Frontal cortex (tissue), 4 donors: ENCODE data around the gene CENATAC. TPM values are rescaled to one million over a fixed set of nuclear protein-coding genes. Genes with fewer than 3 reads are reported as not detected.
"Not testable (repeated sequence)": the region's sequence is repeated elsewhere in the genome, so short reads cannot be mapped to it uniquely, and the experiment has no call there.

ENCODE experiments used
- DNase-seq, 2 donors: peaks; one replicate each; pipeline ENCODE4 v3.0.0; 2012; ENCODE audit warnings: low spot score in 2 of 2
- FAIRE-seq: peaks from 2 replicates; lab custom pipeline; 2012; peaks lifted over from hg19 to GRCh38; lab: Jason Lieb, UNC
- total RNA-seq: library from RNA; depleted of rRNA; stranded (reverse); fragments of >200 nt; gene quantifications from one replicate; pipeline ENCODE4 v1.2.3, GENCODE V29; 2014
- donor health status: control.
- donor health status: control.
- donor health status: control.

Gene CENATAC
- total RNA-seq, 1 donor from 2014 or later = 23.6 TPM

DNA sequence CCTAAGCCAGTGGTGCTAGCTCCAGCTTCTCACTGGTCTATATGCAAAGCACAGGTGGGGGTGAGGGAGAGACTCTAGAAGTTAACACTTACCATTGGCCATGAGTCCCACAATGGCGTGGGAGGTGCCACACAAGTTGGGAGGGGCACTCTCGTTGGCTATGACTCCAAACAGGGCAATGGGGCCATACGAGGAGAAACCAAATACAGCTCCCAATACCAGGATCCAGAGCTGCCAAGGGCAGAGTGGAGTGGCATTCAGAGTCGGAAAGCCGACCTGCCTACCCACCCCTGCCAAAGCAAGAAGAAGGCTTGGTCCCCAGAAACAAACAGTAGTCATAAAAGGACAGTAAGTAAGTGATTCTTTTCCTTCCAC is 27.1 kb downstream of the CENATAC start:
- FAIRE-seq (no peak), DNase-seq (no peak)

DNA sequence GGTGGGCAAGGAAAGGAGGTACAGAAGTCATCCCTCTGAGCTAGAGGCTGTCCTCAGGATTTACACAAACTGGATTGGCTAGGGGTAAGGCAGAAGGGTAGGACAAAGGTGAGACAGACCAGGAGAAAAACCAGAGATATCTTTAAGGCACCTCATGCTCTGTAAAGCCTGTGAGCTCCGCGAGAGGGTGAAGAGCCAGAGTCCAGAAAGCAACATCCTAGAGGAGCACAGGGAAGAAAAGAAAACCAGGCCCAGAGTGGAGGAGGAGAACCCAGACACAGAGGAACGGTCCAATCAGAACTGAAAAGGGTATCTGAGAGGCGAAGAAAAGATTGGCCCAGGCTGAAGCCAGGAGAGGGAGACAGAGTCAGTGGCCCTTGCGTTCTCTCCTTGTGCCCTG is 27.6 kb downstream of the CENATAC start:
- FAIRE-seq = no peak
- no peak for DNase-seq

DNA sequence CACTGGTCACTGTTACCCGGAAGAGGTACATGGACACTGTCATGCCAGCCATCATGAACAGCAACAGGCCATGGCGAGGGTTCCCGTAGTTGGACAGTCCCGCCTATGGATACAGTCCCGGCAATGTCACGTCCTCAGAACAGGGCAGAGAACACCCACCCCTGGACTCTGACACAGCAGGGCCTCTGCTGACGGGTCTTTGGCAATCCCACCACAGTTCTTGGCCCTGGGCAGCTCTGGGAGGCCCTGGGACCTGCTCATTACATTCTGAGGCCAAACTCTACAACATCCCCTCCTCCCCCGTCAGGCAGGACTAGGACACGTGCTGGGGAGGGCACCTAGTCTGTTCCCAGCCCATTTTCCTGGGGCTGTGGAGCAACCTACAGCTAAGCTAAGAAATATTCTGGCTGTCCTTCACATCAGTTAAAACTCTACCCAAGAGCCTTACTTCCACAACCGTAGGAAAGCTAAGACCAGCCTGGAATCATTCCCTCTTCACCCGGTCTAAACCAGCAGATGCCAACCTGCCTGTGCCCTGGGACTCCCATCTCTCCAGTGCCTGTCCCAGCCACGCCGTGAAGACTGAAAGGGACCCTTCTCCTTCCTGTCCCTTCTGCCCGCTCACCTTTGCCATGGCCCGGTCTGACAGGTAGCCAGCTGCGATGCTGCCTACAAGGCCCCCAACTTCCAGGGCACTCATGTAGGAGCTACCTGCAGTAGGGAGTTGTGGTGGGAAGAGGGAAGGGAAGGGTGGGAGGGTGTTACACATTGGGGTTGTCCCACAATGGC is 28.2 kb downstream of the CENATAC start:
- no peak for FAIRE-seq
- DNase-seq = no peak

DNA sequence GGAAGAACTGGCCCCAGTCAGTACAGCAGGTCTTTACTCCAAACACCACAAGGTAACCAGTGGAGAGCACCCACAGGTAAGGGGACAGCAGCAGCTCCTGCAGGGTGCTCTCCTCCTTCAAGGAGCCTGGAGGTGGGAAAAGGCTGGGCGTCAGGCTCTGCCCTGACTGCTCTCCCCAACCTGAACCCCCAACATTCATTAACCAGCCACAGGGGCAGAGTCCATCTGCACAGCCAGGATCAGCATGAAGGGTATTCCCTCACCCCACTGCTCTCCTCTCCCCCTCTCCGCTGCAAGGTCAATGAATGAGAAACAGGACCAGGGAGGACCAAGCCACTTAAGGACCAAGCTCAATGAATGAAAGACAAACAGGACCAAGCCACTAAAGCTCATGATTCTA is 29.0 kb downstream of the CENATAC start:
- no peak for DNase-seq
- no peak for FAIRE-seq

DNA sequence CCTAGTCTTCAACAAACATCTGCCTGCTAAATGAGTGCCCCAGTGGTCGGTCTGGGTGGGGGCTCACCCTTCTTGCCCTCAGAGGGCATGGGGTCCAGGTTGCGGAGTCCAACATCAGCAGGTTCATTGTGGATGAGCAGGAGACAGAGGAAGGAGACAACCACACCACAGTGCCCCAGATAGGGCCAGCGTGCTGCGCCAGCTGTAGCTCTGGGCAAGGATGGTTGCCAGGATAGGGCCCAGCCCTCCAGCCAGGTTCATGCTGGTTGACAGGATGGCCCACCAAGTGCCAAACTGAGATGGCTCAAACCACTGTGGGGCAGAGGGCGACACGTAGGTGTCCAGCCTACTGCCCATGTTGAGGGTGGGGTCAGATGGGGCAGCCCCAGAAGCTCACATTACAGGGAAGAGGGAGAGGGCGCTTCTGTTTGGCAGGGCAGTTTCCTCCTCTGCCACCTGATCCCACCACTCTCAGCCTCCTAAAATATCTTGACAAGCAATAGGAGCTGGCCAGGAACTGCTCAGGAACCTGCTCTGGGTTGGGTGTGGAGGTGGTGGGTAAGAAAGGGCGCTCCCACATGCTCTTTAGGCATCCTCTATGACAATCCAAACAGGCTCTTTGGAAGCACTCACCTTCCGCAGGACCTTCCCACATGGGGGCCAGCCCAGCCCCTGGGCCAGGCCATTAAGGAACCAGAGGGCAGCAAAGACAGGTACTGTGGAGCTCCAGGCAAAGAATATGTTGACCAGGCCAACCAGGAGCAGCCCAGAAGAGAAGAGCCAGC is 29.8 kb downstream of the CENATAC start:
- FAIRE-seq = no peak
- DNase-seq = no peak

DNA sequence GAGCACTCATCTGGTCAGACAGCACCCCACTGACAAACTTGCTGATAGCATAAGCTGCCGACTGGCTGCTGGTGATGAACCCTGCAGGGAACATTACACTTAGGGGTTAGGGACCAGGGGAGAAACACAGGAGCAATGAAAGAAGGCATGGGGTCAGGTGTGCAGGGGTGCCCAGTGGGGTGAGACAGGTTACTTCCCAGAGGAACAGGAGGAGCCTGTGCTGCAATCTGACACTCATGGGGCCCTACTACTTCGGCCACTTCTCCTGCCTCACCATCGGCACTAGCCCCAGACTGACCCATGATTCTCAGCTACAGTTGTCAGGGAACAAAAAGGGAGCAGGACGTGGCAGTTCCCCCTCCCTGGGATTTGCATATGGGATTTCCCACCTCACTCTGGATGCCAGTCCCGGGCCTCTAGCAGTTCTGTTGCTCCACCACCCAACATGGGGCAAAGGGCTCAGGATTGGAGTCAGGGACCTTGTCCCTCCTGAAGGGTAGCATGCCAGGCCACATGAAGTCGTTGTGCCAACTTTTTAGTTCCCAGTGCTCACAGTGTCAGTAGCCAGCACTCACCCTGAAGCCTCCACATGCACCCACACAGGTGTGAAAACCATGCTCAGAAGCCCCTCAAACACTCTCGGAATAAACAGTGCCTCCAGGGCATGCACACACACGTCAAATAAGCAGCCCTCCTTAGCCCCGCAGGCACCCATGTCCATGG is 30.6 kb downstream of the CENATAC start:
- no peak for DNase-seq
- FAIRE-seq = no peak

DNA sequence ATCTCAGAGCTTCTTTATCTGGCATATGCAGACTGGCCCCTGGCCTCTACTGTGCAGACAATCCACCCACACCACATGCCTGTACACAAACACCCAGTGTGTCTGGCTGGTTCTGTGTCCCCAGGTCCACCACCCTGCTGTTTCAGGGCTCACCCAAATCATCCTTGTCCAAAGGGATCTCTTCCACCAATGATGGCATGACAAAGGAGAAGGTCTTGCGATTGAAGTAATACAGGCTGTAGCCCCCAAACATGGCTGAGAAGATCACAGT is 31.1 kb downstream of the CENATAC start:
- FAIRE-seq (no peak), DNase-seq (no peak)

DNA sequence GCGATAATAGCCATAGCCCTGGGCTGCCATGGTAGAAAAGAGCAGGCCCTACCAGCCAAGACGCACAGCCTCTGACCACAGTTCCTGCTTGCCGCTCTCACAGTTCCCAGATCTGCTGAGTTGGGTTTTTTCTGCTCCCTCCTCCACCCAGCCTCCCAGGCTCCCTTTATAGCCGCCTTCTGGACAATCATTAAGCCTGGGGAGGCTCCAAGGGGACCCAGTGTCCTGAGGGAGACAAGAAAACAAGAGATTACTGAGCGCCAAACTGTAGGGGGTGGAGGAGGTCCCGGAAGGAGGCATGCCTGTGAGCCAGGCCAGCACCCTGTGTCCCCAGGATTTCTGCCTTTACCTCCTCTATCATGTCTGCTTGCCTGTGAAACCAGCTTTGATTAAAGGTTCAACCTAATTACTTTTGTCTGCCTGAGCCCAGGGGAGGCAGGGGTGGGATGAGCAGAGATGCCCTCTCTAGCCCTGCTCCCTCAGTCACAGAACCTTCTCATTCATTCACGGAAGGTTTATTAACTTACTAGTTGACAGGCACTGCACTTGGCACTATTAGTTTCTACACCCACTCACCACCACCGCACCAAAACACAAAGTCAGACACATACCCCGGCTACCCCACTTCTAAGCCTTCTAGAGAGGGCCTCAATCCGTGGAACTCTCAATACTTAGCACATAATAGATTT is 31.5 kb downstream of the CENATAC start:
- FAIRE-seq (no peak), DNase-seq (no peak)

DNA sequence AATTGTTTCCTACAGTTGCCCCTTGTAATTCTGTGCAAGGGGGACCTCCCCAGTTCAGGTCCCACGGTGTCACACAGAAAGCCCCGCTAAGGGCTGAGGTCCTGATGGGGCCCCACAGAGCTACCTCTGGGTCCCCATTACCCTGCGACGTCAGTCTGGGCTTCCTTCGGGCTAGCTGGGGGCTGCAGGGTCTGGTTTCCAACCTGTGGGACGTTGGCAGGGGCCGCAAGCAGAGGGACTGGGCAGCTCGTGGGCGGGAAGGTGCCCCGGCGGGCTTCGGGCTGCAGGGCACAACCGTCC is 32.0 kb downstream of the CENATAC start:
- no peak for FAIRE-seq

DNA sequence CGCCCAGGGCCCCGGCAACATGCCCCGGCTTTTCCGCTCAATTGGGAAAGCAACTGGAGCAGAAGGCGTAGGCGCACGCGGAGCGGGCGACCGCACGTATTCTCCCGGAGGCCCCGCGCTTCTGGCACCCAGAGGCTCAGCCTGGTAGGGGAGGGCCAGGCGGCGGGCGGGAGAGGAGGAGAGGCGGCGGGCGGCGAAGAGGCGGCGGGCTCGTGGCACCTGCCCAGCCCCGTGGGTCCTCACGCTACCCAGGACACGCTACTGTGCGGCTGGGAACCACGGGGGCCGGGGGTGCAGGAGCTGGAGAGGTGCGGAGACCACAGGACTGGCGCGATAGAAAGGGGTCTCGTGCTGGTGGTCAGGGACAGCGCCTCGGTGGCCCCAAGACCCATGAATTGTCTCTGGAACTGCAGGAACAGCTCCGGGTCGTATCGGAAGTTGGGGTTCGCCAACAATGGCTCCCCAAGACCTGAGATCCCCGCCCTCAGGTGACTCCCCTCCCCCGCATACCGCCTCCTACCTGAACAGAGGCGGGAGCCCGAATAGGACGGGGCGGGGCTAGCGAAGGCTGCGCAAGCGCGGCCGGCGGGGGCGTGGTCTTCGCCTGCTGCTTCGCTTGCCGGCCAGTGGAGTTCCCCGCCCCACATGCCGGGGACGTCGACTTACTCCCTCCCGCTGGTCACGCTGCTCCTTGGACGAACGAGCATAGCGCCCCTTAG is 32.5 kb downstream of the CENATAC start, which contains the start of gene SLC37A4:
Gene SLC37A4, minus strand, starts transcription at position 549 of the 719 bp plus-strand sequence.
- DNase-seq = peak; percentile 94 to 97
- no peak for FAIRE-seq

More for the DNA sequence above, 32.0 kb downstream of the CENATAC start:
- no peak for DNase-seq

DNA sequence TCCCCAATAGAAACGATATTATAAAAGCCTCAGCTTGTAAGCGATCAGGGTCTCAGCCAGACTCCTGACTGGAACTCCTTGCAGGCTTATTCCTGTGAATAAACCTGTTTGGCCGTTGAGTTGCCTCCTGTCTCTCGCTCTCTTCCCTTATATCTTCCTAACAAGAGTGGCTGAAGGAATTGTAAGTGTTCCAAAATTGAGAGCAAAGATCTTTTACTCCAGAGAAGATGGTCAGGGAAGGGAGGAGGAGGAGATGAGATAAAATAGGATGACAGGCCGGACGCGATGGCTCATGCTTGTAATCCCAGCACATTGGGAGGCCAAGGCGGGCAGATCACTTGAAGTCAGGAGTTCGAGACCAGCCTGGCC is 34.0 kb downstream of the CENATAC start:
- FAIRE-seq = no peak
- no peak for DNase-seq

DNA sequence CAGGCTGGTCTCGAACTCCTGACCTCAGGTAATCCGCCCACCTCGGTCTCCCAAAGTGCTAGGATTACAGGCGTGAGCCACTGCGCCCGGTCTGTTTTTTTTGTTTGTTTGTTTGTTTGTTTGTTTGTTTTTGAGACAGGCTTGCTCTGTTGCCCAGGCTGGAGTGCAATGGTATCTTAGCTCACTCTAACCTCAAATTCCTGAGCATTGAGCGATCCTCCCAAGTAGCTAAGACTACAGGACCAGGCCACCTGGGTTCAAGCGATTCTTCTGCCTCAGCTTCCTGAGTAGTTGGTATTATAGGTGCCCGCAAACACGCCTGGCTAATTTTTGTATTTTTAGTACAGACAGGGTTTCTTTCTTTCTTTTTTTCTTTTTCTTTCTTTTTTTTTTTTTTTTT is 35.5 kb downstream of the CENATAC start:
- not testable (repeated sequence) for FAIRE-seq, DNase-seq

DNA sequence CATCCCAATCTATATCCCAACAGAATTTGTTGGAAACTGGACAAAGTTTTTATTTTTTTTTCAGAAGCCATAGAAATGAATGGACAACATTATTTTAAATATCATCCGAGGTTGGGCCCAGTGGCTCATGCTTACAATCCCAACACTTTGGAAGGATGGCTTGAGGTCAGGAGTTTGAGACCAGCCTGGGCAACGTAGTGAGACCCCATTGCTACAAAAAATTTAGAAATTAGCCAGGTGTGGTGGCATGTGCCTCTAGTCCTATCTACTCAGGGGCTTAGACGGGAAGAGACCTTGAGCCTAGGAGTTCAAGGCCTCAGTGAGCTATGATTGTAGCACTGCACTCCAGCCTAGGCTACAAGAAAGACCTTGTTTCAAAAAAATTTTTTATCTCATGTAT is 36.9 kb downstream of the CENATAC start:
- no peak for FAIRE-seq

DNA sequence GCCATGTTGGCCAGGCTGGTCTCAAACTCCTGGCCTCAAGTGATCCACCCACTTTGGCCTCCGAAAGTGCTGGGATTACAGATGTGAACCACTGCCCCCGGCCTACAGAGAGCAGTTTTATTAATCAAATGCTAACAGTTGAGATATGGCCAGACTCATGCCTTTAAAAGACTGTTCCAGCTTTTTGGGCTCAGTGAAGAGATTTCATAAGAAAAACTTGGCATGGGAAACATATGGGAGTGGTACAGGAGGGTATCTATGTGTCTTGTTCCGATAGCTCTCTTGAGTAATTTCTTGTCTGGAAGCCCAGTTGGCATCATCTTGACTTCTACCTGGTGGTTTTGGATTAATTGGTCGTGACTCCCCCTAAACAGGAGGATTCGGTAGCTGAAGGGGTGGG is 40.9 kb downstream of the CENATAC start:
- FAIRE-seq = no peak
- DNase-seq = no peak

More for the DNA sequence above, 36.9 kb downstream of the CENATAC start:
- no peak for DNase-seq

DNA sequence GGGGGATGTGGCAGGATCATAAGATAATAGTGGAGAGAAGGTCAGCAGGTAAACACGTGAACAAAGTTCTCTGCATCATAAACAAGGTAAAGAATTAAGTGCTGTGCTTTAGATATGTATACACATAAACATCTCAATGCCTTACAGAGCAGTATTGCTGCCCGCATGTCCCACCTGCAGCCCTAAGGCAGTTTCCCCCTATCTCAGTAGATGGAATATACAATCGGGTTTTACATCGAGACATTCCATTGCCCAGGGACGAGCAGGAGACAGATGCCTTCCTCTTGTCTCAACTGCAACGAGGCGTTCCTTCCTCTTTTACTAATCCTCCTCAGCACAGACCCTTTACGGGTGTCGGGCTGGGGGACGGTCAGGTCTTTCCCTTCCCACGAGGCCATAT is 41.5 kb downstream of the CENATAC start:
- FAIRE-seq = not testable (repeated sequence)

DNA sequence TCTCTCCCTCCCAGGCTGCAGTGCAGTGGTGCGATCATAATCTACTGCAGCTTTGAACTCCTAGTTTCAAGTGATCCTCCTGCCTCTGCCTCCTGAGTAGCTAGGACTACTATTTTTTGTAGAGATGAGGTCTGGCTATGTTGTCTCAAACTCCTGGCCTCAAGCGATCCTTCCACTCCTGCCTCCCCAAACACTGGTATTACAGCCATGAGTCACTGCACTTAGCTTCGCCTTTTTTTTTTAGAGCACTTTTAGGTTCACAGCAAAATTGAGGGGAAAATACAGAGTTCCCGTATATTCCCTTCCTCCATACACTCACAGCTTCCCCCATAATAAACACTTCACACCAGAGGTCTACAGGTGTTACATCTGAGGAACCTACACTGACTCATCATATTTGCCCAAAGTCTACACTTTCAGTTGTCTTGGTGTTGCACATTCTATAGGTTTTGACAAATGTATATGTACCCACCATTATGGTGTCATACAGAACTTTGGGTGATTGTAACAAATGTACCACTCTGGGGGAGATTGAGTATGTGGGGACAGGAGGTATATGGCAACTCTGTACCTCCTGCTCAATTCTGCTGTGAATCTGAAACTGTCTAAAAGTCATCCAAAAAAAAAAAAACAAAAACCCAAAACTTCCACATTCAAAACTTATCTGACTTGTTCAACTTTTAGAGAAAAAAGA is 44.0 kb downstream of the CENATAC start:
- FAIRE-seq = no peak
- DNase-seq = no peak

More for the DNA sequence above, 41.5 kb downstream of the CENATAC start:
- not testable (repeated sequence) for DNase-seq

DNA sequence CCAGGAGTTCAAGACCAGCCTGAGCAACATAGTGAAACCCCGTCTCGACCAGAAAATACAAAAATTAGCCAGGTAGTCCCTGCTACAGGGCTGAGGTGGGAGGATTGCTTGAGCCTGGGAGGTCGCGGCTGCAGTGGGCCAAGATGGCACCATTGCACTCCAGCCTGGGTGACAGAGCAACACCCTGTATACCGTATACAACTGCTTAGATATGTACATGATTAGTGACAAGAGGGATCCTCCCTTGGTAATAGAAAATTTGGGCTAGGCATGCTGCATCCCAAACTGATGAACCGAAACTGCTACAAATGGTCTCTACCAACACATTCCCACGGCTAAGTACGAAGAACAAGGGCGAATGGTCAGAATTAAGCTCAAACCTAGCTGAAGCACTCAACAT is 45.0 kb downstream of the CENATAC start:
- no peak for DNase-seq

DNA sequence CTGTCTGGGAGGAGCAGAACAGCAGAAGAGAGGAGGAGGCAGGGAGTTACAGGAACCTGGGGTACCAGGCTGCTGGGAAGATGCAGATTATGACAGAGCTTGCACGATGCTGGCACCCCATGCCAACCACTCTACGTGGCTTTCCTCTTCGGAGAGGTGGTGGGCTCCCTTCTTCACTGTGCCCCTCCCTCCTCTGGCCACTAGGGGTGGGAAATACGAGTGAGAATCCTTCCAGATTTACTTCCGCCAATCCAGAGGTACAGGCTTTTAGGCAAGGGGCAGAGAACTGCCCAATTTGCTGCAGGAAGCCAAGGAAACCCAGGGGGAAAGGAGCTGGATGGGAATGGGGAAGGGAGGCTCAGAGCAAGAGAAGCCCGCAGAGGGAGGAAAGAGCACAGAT is 46.8 kb downstream of the CENATAC start:
- DNase-seq (no peak), FAIRE-seq (no peak)

More for the DNA sequence above, 45.0 kb downstream of the CENATAC start:
- no peak for FAIRE-seq

DNA sequence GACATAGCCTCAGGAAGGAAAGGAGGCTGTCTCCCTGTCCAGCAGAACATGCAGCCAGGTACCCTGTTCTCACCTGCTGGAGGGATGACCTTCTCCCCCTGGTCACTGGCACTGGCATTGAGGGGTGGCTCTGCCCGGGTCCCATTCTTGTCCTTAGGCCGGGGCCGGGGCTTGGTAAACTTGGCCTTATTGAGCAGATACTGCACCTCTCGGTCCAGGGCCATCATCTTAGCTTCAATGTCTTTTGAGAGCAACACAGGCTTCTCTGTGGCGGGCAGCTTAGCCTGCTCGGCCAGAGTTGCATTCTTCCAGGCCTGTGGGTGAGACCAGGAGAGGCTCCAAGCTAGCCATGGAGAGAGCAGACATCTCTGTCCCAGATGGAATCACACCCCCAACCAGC is 48.6 kb downstream of the CENATAC start:
- FAIRE-seq (no peak), DNase-seq (no peak)
